Endothelial cell of umbilical vein (primary cell): ENCODE measurements around the gene LRRN4.

Experiments
- CTCF ChIP-seq, 2 donors: IDR thresholded peaks; 1 replicate in 1 of 2; 2 replicates in 1 of 2; pipeline ENCODE4 v1.5.1; 2011; ENCODE audit warnings: low read length in 2 of 2, mild to moderate bottlenecking in 2 of 2, moderate library complexity in 2 of 2, control low read depth in 1 of 2, inconsistent platforms in 1 of 2, low read depth in 1 of 2; ENCODE audit not compliant: insufficient read depth in 1 of 2; ENCODE audit errors: extremely low read depth in 1 of 2
- EZH2 ChIP-seq: IDR thresholded peaks from 2 replicates; pipeline ENCODE4 v1.6.1; 2012; ENCODE audit warnings: borderline replicate concordance, low read depth, mild to moderate bottlenecking, moderate library complexity, low read length, inconsistent platforms; ENCODE audit not compliant: severe bottlenecking
- FOS ChIP-seq: IDR thresholded peaks from 2 replicates; pipeline ENCODE4 v1.6.1; 2011; ENCODE audit warnings: mild to moderate bottlenecking, low read length, moderate library complexity, borderline replicate concordance; ENCODE audit not compliant: insufficient read depth
- GATA2 ChIP-seq: IDR thresholded peaks from 2 replicates; pipeline ENCODE4 v1.7.0; 2011; ENCODE audit warnings: low read depth, mild to moderate bottlenecking, moderate library complexity, mixed read lengths, low read length; ENCODE audit not compliant: insufficient read length, insufficient read depth
- JUN ChIP-seq: IDR thresholded peaks from 2 replicates; pipeline ENCODE4 v1.6.1; 2011; ENCODE audit warnings: borderline replicate concordance, low read depth; ENCODE audit not compliant: insufficient read length, insufficient read depth
- POLR2A ChIP-seq: IDR thresholded peaks from 2 replicates; pipeline ENCODE4 v1.6.1; 2012; ENCODE audit warnings: low read depth, mild to moderate bottlenecking, control low read depth, low read length
- POLR2AphosphoS5 ChIP-seq: IDR thresholded peaks from 2 replicates; pipeline ENCODE4 v1.6.1; 2012; ENCODE audit warnings: low read depth, mild to moderate bottlenecking, control low read depth, low read length, moderate library complexity; ENCODE audit not compliant: insufficient read depth
- TF ChIP-seq, protein P1 (sequence below): IDR thresholded peaks from 2 replicates; pipeline ENCODE4 v1.6.1; 2011; ENCODE audit not compliant: insufficient read depth, insufficient read length

- TF ChIP-seq JUN (no peak), CTCF (IDR thresholded peaks at IDR 0.05; ENCODE audit: extremely low read depth in 1 of 2, insufficient read depth in 1 of 2, low read depth in 1 of 2, low read length in 2 of 2) (no peak), EZH2 (no peak), POLR2A (no peak), POLR2AphosphoS5 (no peak), GATA2 (no peak), FOS (no peak)
- TF ChIP-seq, protein P1, sequence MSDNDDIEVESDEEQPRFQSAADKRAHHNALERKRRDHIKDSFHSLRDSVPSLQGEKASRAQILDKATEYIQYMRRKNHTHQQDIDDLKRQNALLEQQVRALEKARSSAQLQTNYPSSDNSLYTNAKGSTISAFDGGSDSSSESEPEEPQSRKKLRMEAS, result no peak
These were observed 62.9 kb downstream of the LRRN4 start for GRCh38 chr20:5990946-5991345.
